ENCODE measurements around the gene NARF. TPM values are rescaled to one million over a fixed set of nuclear protein-coding genes. Genes with fewer than 3 reads are reported as not detected.

NARF gene
- polyA plus RNA-seq, 1 of the 3 experiments (the other 2 are of a cell fraction) = 128 TPM

GRCh38 chr17:82414548-82415281 lies 43.8 kb upstream of the NARF start:
- POLR2A ChIA-PET = no interaction called here
- peaks cover 0 to 13% of the 10 kb centered on the region in 2 experiments; a peak in 2 of 4 replicates for H3K4me1 ChIP-seq (ENCODE audit: control insufficient read depth in 1 of 2, insufficient read depth in 2 of 2, low read depth in 1 of 2, low read length in 1 of 2)
- H3K9me3 ChIP-seq = no peaks in the 10 kb centered on the region
- H3K9ac ChIP-seq = no peak overlapping the region
- peaks cover 8% of the 10 kb centered on the region for H3F3A ChIP-seq (replicated peaks; ENCODE audit: insufficient read depth)
- peak; percentile 90 for DNase-seq
- H3K79me2 ChIP-seq (ENCODE audit: insufficient read depth) = peaks cover 19% of the 10 kb centered on the region
- no peaks in the 10 kb centered on the region for H3K9me2 ChIP-seq
- 50% methylated on average over 33 of the region's 38 CpGs for WGBS (ENCODE audit: low lambda C conversion rate)
- H3K27me3 ChIP-seq (ENCODE audit: insufficient read depth) = no peaks in the 10 kb centered on the region
- peaks cover 0 to 3% of the 10 kb centered on the region in 2 experiments for H3K36me3 ChIP-seq (replicated peaks in 1 of 2; ENCODE audit: control insufficient read depth in 1 of 2, insufficient read depth in 2 of 2, low read length in 1 of 2)
- CTCF ChIA-PET = interaction anchor here (0.6 to 11.3 kb wide), 30 partner anchors 8 to 179 kb away, joined by 3 to 124 read pairs (median 4); partner anchors contain the start of genes CD7, SECTM1 and TEX19
- peaks cover 60% of the 10 kb centered on the region for H4K20me1 ChIP-seq (ENCODE audit: insufficient read depth)
- peak overlapping the region in 1 of 2 experiments; percentile 20; a peak in 1 of 4 replicates for H3K4me3 ChIP-seq (ENCODE audit: low read depth in 2 of 2, low read length in 1 of 2)
- no peak overlapping the region for H3K4me2 ChIP-seq
- no peak overlapping the region for H2AFZ ChIP-seq (ENCODE audit: low read depth)
- no peak overlapping the region for H3K27ac ChIP-seq (ENCODE audit: low read depth in 2 of 2, low read length in 1 of 2)
- TF ChIP-seq RAD21 (IDR thresholded peaks at IDR 0.05; ENCODE audit: low read length) (peak; percentile 96), ZBTB33 (IDR thresholded peaks at IDR 0.05; ENCODE audit: borderline replicate concordance, low read depth) (no peak), TAF1 (IDR thresholded peaks at IDR 0.05; ENCODE audit: borderline replicate concordance, low read depth, low read length) (no peak), SIN3A (IDR thresholded peaks at IDR 0.05; ENCODE audit: borderline replicate concordance, low read depth, low read length) (peak; percentile 50; the same call in 1 of the 2 replicates), RFX5 (IDR thresholded peaks at IDR 0.05; ENCODE audit: low read length) (peak; percentile 62; the same call in 1 of the 2 replicates), FOXM1 (IDR thresholded peaks at IDR 0.05; ENCODE audit: low read depth) (no peak), NRF1 (IDR thresholded peaks at IDR 0.05; ENCODE audit: low read depth, low read length) (no peak), NFIC (IDR thresholded peaks at IDR 0.05; ENCODE audit: borderline replicate concordance) (no peak), MEF2A (IDR thresholded peaks at IDR 0.05; ENCODE audit: borderline replicate concordance, low read depth) (no peak), PBX3 (IDR thresholded peaks at IDR 0.05) (no peak), FOXJ3 (CRISPR knock-in tag; IDR thresholded peaks at IDR 0.05) (no peak), SMC3 (IDR thresholded peaks at IDR 0.05; ENCODE audit: low read depth, low read length) (peak; percentile 94), JUND (IDR thresholded peaks at IDR 0.05) (no peak), USF1 (IDR thresholded peaks at IDR 0.05; ENCODE audit: borderline replicate concordance, low read depth) (no peak), ELF1 (IDR thresholded peaks at IDR 0.05) (no peak), YY1 (IDR thresholded peaks at IDR 0.05; ENCODE audit: low read depth) (no peak), TEAD4 (IDR thresholded peaks at IDR 0.05; ENCODE audit: borderline replicate concordance, insufficient read depth) (no peak), RCOR1 (IDR thresholded peaks at IDR 0.05; ENCODE audit: low read length) (peak; percentile 32; the same call in 1 of the 2 replicates), CTCF (IDR thresholded peaks at IDR 0.05) (peak; percentile 99), REST (IDR thresholded peaks at IDR 0.05; ENCODE audit: low read depth, low read length) (peak; percentile 98), MXI1 (IDR thresholded peaks at IDR 0.05; ENCODE audit: low read depth, low read length) (0 out of 2 replicates have a peak, but pooled peaks have one; percentile 54), MAX (IDR thresholded peaks at IDR 0.05; ENCODE audit: low read depth) (0 out of 2 replicates have a peak, but pooled peaks have one; percentile 43), TCF12 (IDR thresholded peaks at IDR 0.05) (no peak)
